Measurements from ENCODE around the gene IFNL1.
"Not testable (repeated sequence)": the region's sequence is repeated elsewhere in the genome, so short reads cannot be mapped to it uniquely, and the experiment has no call there.

Gene IFNL1

DNA sequence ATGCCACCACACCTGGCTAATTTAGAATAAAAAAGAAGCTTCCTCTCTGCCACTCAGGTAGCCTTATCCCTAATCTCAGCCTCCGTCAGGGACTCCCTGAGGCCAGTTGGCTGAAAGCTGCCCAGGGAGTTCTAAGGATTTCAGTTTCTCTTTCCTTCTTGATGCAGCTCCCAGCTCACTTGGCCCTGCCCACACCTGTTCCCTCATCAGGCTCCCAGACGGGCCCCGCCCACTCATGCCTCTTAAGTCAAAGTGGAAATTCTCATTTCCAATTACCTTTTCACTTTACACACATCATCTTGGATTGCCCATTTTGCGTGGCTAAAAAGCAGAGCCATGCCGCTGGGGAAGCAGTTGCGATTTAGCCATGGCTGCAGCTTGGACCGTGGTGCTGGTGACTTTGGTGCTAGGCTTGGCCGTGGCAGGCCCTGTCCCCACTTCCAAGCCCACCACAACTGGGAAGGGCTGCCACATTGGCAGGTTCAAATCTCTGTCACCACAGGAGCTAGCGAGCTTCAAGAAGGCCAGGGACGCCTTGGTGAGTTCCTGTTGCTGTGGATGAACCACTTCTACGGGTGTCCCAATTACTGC lies at the start of gene IFNL1:
IFNL1 (plus strand) TSS at position 353 of the 591 bp plus-strand sequence; CDS start at position 368, 15 bp downstream.
- DNase-seq: no peak

DNA sequence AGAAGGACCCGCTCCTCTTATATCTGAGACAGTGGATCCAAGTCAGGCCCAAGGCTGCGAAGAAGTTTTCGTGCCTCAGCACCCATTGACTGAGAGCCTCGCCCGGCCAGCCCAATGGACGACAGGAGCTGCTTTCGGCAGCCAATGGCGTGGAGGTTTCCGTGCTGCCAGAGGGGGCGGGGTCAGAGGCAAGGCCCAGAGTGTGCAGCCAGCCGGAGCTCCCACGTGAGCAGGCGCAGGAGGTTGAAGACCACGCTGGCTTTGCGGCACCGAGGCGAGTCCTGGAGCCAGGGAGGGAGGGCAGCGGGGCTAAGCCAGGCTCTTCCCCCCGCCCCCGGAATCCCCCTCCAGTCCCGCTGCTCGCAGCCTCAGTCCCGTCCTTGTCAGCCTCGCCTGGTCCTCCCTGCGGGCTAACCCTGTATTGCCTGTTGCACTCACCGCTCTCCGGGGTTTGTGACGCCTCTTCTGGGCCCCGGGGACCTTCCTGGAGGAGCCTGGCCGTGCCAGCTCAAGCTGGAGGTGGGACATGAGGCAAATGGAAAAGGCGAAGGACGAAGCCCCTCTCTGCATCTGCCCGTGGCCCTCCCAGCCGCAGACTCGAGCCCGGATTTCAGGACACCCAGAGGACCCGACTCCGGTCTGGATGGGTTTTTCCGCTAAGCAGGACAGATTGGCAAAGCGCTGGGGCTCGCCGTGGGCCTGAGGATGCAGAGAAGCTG lies 49.1 kb upstream of the IFNL1 start:
- no peak for DNase-seq

GRCh38 chr19:39247701-39248664 lies 48.2 kb upstream of the IFNL1 start:
- no peak for DNase-seq

DNA sequence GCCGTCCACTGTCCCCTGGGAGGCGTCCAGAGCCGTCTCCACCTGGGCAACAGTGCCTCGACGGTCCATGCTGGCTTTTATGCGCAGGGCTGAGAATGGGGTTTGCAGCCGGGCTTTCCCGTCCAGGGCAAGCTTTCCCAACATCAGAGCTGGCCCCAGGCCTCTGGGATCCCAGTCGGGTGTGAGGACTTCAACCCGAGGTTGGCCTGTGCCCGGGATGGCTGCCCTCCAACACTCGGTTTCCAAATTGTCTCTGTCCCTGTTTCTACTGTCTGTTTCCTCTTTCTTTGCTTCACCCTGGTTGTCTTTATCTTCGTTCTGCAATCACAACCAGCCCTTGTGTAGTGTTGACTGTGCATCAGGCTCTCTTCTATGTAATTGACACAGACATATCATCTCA lies 47.4 kb upstream of the IFNL1 start, which contains the start of gene IFNL4:
IFNL4 (minus strand) TSS at position 51 of the 400 bp plus-strand sequence.
- DNase-seq: no peak

GRCh38 chr19:39251081-39251480 lies 45.1 kb upstream of the IFNL1 start:
- DNase-seq: no peak

GRCh38 chr19:39251846-39252245 lies 44.4 kb upstream of the IFNL1 start:
- no peak for DNase-seq

DNA sequence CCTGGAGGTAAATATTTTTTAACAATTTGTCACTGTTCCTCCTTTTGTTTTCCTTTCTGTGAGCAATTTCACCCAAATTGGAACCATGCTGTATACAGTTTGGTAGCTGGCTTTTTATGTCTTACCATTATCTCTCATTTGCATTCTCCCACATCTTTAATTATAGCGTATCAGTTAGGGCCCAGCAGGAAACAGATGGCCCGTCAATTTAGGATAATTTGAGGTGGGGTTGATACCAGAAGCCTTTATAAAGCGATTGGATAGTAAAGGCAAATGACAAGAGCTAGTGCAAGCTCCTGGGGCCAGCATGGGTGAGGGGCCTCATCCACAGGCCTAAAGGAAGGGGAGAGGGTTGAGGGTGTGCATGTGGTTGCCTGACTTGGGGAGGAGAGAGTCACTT lies 43.7 kb upstream of the IFNL1 start:
- no peak for DNase-seq

- DNase-seq: no peak
These were observed 42.6 kb upstream of the IFNL1 start for GRCh38 chr19:39253374-39254149.

- DNase-seq: no peak
These were observed 41.5 kb upstream of the IFNL1 start for GRCh38 chr19:39254531-39255345.

DNA sequence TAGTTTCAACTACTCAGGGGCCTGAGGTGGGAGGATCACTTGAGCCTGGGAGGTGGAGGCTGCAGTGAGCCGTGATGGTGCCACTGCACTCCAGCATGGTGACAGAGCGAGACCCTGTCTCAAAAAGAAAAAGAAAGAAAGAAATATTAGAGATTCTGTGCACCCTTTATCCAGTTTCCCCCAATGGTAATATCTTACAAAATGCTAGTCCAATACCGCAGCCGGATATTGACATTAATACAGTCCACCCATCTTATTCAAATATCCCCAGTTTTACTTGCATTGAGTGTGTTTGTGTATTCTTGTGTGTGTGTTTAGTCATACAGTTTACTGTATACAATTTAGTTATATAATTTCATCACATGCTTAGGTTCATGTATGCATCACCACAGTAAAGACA lies 39.0 kb upstream of the IFNL1 start:
- DNase-seq: no peak

GRCh38 chr19:39261704-39262103 lies 34.5 kb upstream of the IFNL1 start:
- DNase-seq: no peak

DNA sequence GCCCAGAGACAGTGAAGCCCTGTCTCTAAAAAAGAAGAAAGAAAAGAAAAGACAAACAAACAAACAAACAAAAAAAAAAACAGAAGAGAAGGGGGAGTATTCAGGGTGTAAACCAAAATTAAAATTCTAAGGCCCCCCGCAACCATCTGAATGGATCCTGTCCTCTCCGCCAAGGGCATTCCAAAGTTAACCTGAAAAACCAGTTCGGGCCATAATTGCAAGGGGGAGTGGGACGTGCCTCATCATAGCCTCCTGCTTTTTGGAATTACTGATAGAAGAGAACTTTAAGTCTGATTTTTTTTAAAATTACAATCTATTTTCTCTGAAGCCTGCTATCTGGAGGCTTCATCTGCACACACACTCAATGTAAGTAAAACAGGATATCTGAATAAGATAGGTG lies 33.7 kb upstream of the IFNL1 start:
- no peak for DNase-seq

DNA sequence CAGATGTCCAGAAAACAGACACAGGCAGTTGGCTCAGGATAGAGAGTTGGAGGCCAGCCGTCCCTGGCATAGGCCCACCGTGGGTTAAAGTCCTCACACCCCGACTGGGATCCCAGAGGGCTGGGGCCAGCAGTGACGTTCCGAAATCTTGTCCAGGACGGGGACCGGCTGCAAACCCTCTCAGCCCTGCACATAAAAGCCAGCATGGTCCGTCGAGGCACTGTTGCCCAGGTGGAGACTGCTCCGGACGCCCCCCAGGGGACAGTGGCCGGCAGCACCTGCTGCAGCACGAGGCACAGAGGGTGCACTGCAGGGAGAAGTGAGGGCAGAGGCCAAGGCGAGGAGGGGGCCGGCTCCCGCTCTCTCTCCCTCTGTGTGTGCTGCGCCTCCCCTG lies 32.3 kb upstream of the IFNL1 start:
- no peak for DNase-seq

DNA sequence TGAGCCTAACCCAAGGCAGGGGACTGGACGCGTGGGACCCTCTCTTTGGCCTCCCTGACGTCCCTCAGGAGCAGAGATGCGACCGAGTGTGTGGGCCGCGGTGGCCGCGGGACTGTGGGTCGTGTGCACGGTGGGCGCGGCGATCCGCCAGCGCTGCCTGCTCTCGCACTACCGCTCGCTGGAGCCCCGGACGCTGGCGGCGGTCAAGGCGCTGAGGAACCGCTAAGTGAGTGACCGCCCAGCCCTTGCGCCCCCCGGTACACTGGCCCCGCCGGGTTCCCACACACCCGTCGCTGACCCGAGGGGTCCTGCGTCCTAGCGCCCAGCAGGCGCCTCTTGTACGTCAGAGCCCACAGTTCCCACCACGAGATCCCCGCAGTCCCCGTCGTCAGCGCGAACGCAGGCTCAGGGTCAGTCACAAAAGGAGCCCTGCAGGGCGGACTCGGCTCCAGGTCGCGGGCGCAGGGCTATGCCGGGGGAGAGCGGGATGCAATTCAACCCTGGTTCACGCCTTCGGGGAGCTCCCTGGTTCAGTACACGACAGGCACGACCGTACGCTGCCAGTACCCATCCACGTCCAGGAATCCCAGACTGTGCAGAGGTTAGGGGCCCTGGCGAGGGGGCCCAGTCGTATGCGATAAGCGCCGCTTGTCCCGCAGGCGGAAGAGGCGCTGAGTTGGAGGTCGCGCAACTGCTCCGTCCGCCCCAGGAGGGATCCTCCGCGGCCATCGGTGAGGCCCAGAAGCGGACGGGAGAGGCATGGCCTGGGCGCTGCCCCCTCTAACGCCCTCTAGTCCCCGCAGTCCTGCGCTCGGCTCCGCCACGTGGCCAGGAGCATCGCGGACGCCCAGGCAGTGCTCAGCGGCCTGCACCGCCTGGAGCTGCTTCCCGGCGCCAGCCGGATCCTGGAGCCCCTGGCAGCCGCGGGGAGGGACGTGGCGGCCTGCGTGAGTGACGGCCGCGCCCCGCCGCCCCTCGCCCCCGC lies 31.6 kb upstream of the IFNL1 start:
- no peak for DNase-seq

GRCh38 chr19:39265321-39265916 lies 30.8 kb upstream of the IFNL1 start:
- no peak for DNase-seq

- not testable (repeated sequence) for DNase-seq
These were observed 28.1 kb upstream of the IFNL1 start, which contains the start of gene IFNL2 for GRCh38 chr19:39268085-39268484. IFNL2 (plus strand) TSS chr19:39268396; CDS start chr19:39268569, 173 bp downstream.

DNA sequence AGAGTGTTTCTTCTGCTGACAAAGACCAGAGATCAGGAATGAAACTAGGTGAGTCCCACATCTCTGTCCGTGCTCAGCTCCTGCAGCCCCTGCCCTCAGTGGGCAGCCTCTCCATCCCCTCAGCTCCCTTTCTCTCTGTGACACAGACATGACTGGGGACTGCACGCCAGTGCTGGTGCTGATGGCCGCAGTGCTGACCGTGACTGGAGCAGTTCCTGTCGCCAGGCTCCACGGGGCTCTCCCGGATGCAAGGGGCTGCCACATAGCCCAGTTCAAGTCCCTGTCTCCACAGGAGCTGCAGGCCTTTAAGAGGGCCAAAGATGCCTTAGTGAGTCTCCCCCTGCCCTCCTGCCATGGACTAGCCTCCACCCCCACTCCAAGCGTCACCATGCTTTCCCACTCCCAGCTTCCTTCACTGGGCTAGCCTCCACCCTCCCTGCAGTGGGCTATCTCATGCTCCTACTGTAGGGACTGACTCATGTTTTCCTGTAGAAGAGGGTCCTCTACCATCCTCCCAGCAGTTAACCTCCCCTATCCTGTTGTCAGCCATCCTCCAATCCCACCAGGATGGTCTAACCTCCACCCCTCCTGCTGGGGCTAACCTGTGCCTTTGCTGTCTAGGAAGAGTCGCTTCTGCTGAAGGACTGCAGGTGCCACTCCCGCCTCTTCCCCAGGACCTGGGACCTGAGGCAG lies 27.5 kb upstream of the IFNL1 start:
- DNase-seq: not testable (repeated sequence)

DNA sequence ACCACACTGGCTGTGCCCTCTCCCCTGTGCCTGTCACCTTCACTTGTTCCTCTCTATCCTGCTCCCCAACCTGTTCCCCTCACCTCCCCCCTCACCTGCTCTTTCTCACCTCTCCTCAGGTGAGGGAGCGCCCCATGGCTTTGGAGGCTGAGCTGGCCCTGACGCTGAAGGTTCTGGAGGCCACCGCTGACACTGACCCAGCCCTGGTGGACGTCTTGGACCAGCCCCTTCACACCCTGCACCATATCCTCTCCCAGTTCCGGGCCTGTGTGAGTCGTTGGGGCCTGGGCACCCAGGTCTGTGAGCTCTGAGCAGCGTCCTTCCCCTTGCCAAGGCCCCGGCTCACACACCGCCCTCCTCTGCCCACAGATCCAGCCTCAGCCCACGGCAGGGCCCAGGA lies 26.8 kb upstream of the IFNL1 start:
- not testable (repeated sequence) for DNase-seq
